Measurements from ENCODE around the gene DEPP1.
A peak's percentile ranks its signal among the peaks of the same experiment; 100 is the strongest.

DEPP1 gene

DNA sequence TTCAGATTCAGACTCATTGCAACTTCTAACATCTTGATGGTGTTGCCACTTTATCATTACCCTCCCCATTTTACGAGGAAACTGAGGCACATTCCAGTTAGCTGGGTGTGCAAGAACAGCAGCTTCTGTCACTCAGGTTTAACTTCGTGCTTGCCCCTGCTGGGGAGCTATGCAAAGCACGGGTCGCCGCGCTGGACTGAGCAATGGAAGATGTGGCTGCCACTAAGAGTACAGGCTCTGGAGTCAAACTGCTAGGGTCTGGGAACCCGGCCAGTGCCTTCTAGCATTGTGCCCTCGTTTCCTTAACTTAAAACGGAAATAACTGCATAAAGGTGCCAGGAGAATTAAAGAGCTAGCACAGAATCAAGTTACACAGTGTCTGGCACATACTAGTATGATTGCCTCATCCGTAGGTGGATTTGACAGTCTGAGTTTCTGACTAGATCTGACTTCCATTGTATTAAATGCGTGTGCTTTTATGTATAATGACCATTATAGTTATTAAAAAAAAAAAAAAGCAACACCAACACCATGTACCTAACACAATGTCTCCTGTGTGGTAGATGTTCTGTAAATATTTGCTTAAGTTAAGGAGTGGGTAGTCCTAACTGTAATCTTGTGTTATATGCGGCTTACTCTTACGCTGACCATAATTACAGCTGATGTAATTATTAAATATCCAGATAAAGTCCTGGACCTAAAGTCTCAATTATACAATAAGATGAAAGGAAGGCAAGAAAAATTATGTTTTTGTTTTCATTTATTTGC is 23.0 kb upstream of the DEPP1 start:
- Histone ChIP-seq H3K27me3 (ENCODE audit: insufficient read depth, poor library complexity, severe bottlenecking) (no peaks in the 10 kb centered on the region), H3K27ac (ENCODE audit: poor library complexity, severe bottlenecking) (peak overlapping the region; percentile 90), H3K9me3 (ENCODE audit: severe bottlenecking) (no peaks in the 10 kb centered on the region), H3K4me1 (ENCODE audit: insufficient read depth, poor library complexity, severe bottlenecking) (peaks cover 7% of the 10 kb centered on the region), H3K4me3 (ENCODE audit: severe bottlenecking) (peak overlapping the region; percentile 55), H3K36me3 (ENCODE audit: low read depth) (peaks cover 16% of the 10 kb centered on the region)
- DNase-seq (ENCODE audit: low spot score) (no peak), ATAC-seq (ENCODE audit: low read depth) (peak; percentile 82)
- TF ChIP-seq, protein P1, sequence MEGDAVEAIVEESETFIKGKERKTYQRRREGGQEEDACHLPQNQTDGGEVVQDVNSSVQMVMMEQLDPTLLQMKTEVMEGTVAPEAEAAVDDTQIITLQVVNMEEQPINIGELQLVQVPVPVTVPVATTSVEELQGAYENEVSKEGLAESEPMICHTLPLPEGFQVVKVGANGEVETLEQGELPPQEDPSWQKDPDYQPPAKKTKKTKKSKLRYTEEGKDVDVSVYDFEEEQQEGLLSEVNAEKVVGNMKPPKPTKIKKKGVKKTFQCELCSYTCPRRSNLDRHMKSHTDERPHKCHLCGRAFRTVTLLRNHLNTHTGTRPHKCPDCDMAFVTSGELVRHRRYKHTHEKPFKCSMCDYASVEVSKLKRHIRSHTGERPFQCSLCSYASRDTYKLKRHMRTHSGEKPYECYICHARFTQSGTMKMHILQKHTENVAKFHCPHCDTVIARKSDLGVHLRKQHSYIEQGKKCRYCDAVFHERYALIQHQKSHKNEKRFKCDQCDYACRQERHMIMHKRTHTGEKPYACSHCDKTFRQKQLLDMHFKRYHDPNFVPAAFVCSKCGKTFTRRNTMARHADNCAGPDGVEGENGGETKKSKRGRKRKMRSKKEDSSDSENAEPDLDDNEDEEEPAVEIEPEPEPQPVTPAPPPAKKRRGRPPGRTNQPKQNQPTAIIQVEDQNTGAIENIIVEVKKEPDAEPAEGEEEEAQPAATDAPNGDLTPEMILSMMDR (IDR thresholded peaks at IDR 0.05; ENCODE audit: poor library complexity, severe bottlenecking): no peak

DNA sequence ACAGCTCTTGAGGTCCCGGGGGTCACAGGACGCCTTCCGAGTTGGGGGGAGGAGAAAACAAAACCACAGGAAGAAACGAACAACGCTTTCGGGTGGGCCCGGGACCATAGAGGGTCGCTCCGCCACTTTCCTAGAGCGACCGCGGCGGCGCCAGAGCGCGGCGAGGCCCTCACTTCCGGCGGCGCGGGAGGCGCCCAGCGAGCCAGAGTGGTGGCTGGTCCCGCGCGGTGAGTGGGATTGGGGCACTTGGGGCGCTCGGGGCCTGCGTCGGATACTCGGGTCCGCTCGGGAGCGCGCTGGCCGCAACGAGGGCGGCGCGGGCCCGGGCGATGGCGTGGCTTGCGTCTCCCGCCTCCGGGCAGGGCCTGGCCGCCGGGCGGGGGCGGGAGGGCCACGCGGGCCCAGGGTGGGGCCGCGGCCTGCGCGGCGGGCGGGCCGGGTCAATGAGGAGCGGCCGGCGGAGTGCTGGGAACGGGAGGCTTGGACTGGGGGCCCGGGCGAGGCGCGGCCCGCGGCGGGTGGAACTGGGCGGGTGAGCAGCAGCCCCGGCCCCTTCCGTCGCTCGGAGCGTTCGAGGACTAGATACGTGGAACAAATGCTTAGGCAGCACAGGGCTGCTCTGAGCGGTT is 22.3 kb upstream of the DEPP1 start, which contains the start of gene ZNF22:
TSS of gene ZNF22 (plus strand) at position 172 of the 629 bp plus-strand sequence. CDS start 2,446 bp downstream, outside the sequence.
- no peak for DNase-seq (ENCODE audit: low spot score)

DNA sequence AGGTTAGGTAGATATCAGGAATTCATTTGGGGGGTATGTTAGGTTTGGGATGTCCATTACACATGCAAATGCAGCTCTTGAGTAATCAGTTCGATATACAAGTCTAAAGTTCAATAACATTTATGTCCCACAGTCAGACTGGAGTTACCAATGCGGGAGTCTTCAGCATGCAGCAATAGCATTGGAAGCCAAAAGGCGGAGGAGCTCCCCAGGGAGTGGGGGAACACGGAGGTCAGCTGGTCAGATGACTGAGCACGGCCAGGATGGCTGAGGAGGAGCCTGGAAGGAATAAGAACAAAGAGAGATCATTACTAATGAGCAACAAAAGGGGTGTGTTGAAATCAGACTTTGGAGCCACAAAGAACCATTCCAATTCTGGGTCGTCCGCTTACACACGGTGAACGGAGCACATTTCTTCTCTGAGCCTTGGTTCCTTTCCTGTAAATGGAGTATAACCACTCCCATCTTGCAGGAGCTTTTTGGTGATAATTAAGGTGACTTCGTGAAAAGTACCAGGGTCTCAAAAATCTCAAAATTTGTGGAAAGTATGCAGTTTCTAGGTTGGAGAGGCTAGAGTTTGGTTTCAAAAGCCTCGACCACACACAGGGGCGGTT is 21.6 kb upstream of the DEPP1 start:
- TF ChIP-seq, protein P1 (IDR thresholded peaks at IDR 0.05; ENCODE audit: poor library complexity, severe bottlenecking): no peak
- Histone ChIP-seq H3K9me3 (ENCODE audit: severe bottlenecking) (no peaks in the 10 kb centered on the region), H3K36me3 (ENCODE audit: low read depth) (peaks cover 16% of the 10 kb centered on the region), H3K4me3 (ENCODE audit: severe bottlenecking) (peak overlapping the region; percentile 55), H3K27me3 (ENCODE audit: insufficient read depth, poor library complexity, severe bottlenecking) (no peaks in the 10 kb centered on the region), H3K4me1 (ENCODE audit: insufficient read depth, poor library complexity, severe bottlenecking) (peaks cover 7% of the 10 kb centered on the region), H3K27ac (ENCODE audit: poor library complexity, severe bottlenecking) (peak overlapping the region; percentile 90)
- ATAC-seq (ENCODE audit: low read depth) (no peak), DNase-seq (ENCODE audit: low spot score) (no peak)

More for the DNA sequence above, 22.3 kb upstream of the DEPP1 start, which contains the start of gene ZNF22:
- Histone ChIP-seq H3K27ac (ENCODE audit: poor library complexity, severe bottlenecking) (peak within 1 kb of the TSS; percentile 90), H3K27me3 (ENCODE audit: insufficient read depth, poor library complexity, severe bottlenecking) (no peaks in the 10 kb centered on the region), H3K4me3 (ENCODE audit: severe bottlenecking) (peak within 1 kb of the TSS; percentile 55), H3K36me3 (ENCODE audit: low read depth) (peaks cover 16% of the 10 kb centered on the region), H3K9me3 (ENCODE audit: severe bottlenecking) (no peaks in the 10 kb centered on the region), H3K4me1 (ENCODE audit: insufficient read depth, poor library complexity, severe bottlenecking) (peaks cover 7% of the 10 kb centered on the region)
- TF ChIP-seq, protein P1 (IDR thresholded peaks at IDR 0.05; ENCODE audit: poor library complexity, severe bottlenecking): no peak
- peak; percentile 64 for ATAC-seq (ENCODE audit: low read depth)

DNA sequence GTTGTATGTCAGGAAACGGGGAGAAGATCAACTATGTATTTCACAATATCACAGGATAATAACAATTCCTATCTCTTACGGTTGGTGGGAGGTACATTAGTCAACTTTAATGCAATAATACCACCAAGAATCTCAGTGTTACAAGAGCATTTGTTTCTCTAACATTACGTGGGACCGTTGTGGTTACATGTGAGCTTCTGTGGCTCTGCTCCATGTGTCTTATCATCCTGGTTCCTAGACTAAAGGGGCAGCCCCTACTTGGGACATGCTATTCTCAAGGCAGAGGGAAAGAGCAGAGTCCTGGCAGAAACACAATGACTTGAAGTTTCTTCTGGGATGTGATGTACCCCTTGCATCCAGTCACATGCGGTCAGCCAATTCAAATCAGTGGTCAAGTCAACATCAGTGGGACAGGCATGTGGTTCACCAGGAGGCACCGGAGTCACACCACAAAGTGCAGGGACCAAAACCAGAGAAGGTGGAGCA is 19.6 kb upstream of the DEPP1 start:
- H3K9me3 ChIP-seq (ENCODE audit: severe bottlenecking): no peaks in the 10 kb centered on the region
- TF ChIP-seq, protein P1 (IDR thresholded peaks at IDR 0.05; ENCODE audit: poor library complexity, severe bottlenecking): no peak
- no peak for ATAC-seq (ENCODE audit: low read depth)
- DNase-seq (ENCODE audit: low spot score): no peak
- no peak overlapping the region for H3K4me3 ChIP-seq (ENCODE audit: severe bottlenecking)
- H3K27ac ChIP-seq (ENCODE audit: poor library complexity, severe bottlenecking): no peak overlapping the region
- H3K36me3 ChIP-seq (ENCODE audit: low read depth): peaks cover 8% of the 10 kb centered on the region
- peaks cover 7% of the 10 kb centered on the region for H3K4me1 ChIP-seq (ENCODE audit: insufficient read depth, poor library complexity, severe bottlenecking)
- no peaks in the 10 kb centered on the region for H3K27me3 ChIP-seq (ENCODE audit: insufficient read depth, poor library complexity, severe bottlenecking)
